Ascending aorta (tissue), 2 donors: ENCODE results near the gene ZNF296. TPM values are rescaled to one million over a fixed set of nuclear protein-coding genes. Genes with fewer than 3 reads are reported as not detected.

Experiments
- DNase-seq, 2 donors: peaks; one replicate each; pipeline ENCODE4 v3.0.0-alpha.2; 2019; ENCODE audit warnings: low spot score in 2 of 2
- H3K27ac ChIP-seq, 2 donors: fragments of 200-600 bp; sonication (generic); one replicate each; pipeline ENCODE4 v1.5.1; 2016 to 2017; ENCODE audit warnings: mild to moderate bottlenecking in 1 of 2
- H3K27me3 ChIP-seq: fragments of 200-600 bp; sonication (generic); one replicate; pipeline ENCODE4 v1.5.1; 2017
- H3K36me3 ChIP-seq, 2 donors: fragments of 200-600 bp; sonication (generic); one replicate each; pipeline ENCODE4 v1.5.1; 2016
- H3K4me1 ChIP-seq, 2 donors: fragments of 200-600 bp; sonication (generic); one replicate each; pipeline ENCODE4 v1.5.1; 2016 to 2017; ENCODE audit warnings: mild to moderate bottlenecking in 1 of 2
- H3K4me3 ChIP-seq, 2 donors: fragments of 200-600 bp; sonication (generic); one replicate each; pipeline ENCODE4 v1.5.1; 2016 to 2017; ENCODE audit warnings: mild to moderate bottlenecking in 1 of 2
- H3K9me3 ChIP-seq, 2 donors: fragments of 200-600 bp; sonication (generic); one replicate each; pipeline ENCODE4 v1.5.1; 2016
- intact Hi-C: fragments of 100-400 bp; cut with DNase I; formaldehyde crosslinking; loops from one replicate; pipeline ENCODE4 v1.15.1; 2023
- total RNA-seq: library from RNA; depleted of rRNA; stranded (reverse); fragments of >200 nt; gene quantifications from one replicate; pipeline ENCODE4 v1.1.0, GENCODE V29; 2016
- TF ChIP-seq, protein P1 (sequence below), 3 experiments: fragments of 200-600 bp in 2 of 3; fragments of 450-650 bp in 1 of 3; sonication (generic) in 2 of 3; IDR thresholded peaks; one replicate each; pipeline ENCODE4 v1.5.1; 2016 to 2019; ENCODE audit warnings: antibody characterized with exemption in 3 of 3, mild to moderate bottlenecking in 1 of 3, moderate library complexity in 1 of 3

Gene ZNF296
- total RNA-seq, 1 donor from 2014 or later, result not detected

DNA sequence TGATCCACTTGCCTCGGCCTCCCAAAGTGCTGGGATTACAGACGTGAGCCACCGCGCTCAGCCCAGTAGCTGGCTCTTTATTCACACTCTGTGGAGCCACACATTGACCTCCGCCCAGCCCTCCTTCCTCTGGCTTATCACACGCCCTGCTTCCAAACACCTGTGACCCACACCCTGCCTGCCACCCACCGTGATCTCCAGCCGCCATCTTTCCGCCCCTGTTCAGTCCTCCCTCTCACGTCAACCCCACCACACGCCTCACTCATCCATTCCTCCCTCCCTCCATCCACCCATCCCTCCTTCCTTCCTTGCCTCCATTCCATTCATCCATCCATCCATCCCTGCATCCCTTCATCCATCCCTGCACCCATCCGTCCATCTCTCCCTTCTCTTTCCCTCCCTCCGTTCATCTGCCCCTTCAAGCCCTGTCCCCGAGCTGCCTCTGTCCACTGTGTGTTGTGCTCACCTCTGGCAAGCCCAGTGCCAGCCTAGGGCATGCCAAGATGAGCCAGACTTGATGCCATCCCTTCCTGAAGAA, 17.6 kb downstream of the ZNF296 start:
- intact Hi-C loops, result no loop called here
- no peak overlapping the region for H3K4me3 ChIP-seq
- no peaks in the 10 kb centered on the region for H3K9me3 ChIP-seq
- H3K27me3 ChIP-seq, result no peaks in the 10 kb centered on the region
- H3K27ac ChIP-seq, result no peak overlapping the region
- H3K36me3 ChIP-seq, result peaks cover 97 to 100% of the 10 kb centered on the region in 2 donors
- no peaks in the 10 kb centered on the region for H3K4me1 ChIP-seq
- DNase-seq, result no peak
- TF ChIP-seq, protein P1, sequence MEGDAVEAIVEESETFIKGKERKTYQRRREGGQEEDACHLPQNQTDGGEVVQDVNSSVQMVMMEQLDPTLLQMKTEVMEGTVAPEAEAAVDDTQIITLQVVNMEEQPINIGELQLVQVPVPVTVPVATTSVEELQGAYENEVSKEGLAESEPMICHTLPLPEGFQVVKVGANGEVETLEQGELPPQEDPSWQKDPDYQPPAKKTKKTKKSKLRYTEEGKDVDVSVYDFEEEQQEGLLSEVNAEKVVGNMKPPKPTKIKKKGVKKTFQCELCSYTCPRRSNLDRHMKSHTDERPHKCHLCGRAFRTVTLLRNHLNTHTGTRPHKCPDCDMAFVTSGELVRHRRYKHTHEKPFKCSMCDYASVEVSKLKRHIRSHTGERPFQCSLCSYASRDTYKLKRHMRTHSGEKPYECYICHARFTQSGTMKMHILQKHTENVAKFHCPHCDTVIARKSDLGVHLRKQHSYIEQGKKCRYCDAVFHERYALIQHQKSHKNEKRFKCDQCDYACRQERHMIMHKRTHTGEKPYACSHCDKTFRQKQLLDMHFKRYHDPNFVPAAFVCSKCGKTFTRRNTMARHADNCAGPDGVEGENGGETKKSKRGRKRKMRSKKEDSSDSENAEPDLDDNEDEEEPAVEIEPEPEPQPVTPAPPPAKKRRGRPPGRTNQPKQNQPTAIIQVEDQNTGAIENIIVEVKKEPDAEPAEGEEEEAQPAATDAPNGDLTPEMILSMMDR (IDR thresholded peaks at IDR 0.05), result no peak

DNA sequence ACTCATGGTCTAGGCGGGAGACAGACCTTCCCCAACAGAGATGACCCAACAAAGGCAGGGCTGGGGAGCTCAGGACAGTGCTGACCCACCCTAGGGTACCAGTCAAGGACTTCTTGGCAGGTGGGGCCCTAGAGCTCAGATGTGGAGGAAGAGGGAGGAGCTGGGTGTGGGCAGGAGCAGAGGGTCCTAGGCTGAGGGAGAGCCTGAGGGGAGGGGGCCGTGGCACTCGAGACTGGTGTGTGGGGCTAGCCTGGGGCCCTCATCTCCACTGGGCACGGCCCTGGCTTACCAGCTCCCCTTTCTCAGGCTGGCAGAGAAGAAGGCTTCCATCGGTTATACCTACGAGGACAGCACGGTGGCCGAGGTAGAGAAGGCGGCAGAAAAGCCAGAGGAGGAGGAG, 18.8 kb downstream of the ZNF296 start:
- no peak overlapping the region for H3K4me3 ChIP-seq
- no peak overlapping the region for H3K27ac ChIP-seq
- no peak for DNase-seq
- no peaks in the 10 kb centered on the region for H3K27me3 ChIP-seq
- TF ChIP-seq, protein P1 (IDR thresholded peaks at IDR 0.05), result no peak
- intact Hi-C loops, result no loop called here
- H3K9me3 ChIP-seq, result no peaks in the 10 kb centered on the region
- peaks cover 96 to 100% of the 10 kb centered on the region in 2 donors for H3K36me3 ChIP-seq
- H3K4me1 ChIP-seq, result no peaks in the 10 kb centered on the region

DNA sequence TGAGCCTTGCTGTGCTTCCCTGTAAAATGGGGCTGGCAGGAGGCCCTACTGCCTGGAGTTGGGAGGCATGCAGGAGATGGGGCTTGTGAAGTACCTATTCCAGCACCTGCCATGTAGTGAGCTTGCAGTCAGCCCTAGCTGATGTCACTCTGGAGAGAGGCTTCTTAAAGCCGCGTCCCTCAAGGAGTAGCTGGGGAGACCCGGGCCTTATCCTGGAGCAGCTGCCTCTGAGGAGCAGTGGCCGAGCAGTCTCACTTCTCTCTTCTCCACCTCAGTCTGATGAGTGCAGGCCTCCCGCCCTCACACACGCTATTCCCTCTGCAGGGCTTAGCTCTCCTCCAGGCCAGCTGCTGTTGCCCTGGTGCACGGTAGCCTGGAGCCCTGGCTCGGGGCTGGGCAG, 19.4 kb downstream of the ZNF296 start:
- intact Hi-C loops, result no loop called here
- no peak for DNase-seq
- H3K4me1 ChIP-seq, result no peaks in the 10 kb centered on the region
- no peak overlapping the region for H3K27ac ChIP-seq
- peaks cover 96 to 100% of the 10 kb centered on the region in 2 donors for H3K36me3 ChIP-seq
- TF ChIP-seq, protein P1 (IDR thresholded peaks at IDR 0.05), result no peak
- no peaks in the 10 kb centered on the region for H3K9me3 ChIP-seq
- H3K4me3 ChIP-seq, result no peak overlapping the region
- H3K27me3 ChIP-seq, result no peaks in the 10 kb centered on the region

DNA sequence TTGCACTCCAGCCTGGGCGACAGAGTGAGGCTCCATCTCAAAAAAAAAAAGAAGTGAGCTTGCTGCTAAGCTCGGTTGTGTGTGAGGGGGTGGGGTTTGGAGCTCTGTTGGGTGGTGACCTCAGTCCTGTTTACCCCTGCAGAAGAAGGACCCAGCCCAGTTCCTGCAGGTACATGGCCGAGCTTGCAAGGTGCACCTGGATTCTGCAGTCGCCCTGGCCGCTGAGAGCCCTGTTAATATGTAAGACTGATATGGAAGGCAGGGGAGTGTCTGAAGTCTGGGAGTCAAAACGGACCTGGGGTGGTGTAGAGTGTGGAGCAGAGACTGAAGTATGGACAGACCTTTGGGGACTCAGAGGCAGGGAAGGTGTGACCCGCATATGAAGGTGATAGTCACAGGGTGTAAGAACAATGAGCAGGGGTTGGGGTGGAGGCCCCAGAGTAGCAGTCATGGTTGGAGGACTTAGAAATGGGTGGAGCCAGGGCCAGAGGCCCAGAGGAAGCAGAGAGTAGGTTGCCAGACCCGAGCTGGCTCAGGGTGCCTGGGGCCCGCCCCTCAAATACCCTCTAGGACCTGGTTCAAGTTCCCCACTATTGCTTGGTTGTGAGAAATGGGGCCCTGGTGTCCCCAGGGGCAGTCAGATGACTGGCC, 24.2 kb downstream of the ZNF296 start:
- peaks cover 49 to 54% of the 10 kb centered on the region in 2 donors for H3K36me3 ChIP-seq

DNA sequence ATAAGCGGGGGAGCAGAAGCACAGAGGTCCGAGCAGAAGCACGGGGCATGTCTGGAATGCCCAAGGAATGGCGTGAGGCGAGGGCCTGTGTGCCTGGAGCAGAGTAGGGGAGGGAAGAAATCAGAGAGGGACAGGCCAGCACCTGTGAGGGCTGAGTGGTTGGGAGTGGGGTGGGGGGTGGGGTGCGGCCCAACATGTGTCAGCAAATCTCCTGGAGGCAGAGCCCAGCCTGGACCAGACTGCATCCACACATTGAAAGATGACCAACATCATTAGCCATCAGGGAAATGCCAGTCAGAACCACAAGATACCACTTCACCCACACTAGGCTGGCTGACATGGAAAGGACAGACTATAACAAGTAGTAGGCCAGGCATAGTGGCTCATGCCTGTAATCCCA, 26.2 kb downstream of the ZNF296 start:
- DNase-seq, result no peak
- H3K27ac ChIP-seq, result no peak overlapping the region

More for the DNA sequence above, 24.2 kb downstream of the ZNF296 start:
- Histone ChIP-seq H3K9me3 (no peaks in the 10 kb centered on the region), H3K4me3 (no peak overlapping the region), H3K27me3 (no peaks in the 10 kb centered on the region), H3K4me1 (peaks cover 0 to 2% of the 10 kb centered on the region in 2 donors), H3K27ac (no peak overlapping the region)
- TF ChIP-seq, protein P1 (IDR thresholded peaks at IDR 0.05), result no peak
- no peak for DNase-seq
- intact Hi-C loops, result no loop called here

More for the DNA sequence above, 26.2 kb downstream of the ZNF296 start:
- H3K4me3 ChIP-seq, result no peak overlapping the region
- intact Hi-C loops, result no loop called here
- H3K36me3 ChIP-seq, result peaks cover 37 to 53% of the 10 kb centered on the region in 2 donors
- peaks cover 0 to 2% of the 10 kb centered on the region in 2 donors for H3K4me1 ChIP-seq
- H3K27me3 ChIP-seq, result no peaks in the 10 kb centered on the region
- no peaks in the 10 kb centered on the region for H3K9me3 ChIP-seq
- TF ChIP-seq, protein P1 (IDR thresholded peaks at IDR 0.05), result no peak
